Measurements from ENCODE around the gene AMOTL2.

AMOTL2 gene

DNA sequence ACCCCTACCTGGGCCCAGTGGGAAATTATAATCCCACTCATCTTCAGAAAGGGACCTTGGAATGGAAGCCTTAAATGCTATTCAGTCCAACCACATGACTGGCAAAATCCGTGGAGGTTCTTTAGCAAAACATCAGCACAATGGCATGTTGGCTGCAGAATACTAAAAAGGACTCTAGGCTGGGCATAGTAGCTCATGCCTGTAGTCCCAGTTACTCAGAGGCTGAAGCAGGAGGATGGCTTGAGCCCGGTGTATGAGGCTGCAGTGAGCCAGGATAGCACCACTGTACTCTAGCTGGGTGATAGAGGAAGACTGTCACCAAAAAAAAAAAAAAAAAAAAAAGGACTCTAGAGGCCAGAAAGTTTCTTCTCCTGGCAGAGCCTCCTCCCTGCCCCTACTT is 63.0 kb downstream of the AMOTL2 start:
- peaks cover 0 to 2% of the 10 kb centered on the region in 2 donors for H3K27me3 ChIP-seq (ENCODE audit: control insufficient read depth in 2 of 2, insufficient read depth in 2 of 2, low read length in 2 of 2)
- H3K27ac ChIP-seq (ENCODE audit: low read depth in 2 of 2, low read length in 2 of 2) = no peak overlapping the region

GRCh38 chr3:134309987-134310700 is 64.1 kb downstream of the AMOTL2 start:
- peak overlapping the region; percentile 1 to 70 for H3K27ac ChIP-seq (ENCODE audit: low read depth in 2 of 2, low read length in 2 of 2)
- H3K36me3 ChIP-seq (ENCODE audit: control insufficient read depth in 2 of 2, insufficient read depth in 2 of 2, low read length in 2 of 2) = no peaks in the 10 kb centered on the region
- peaks cover 0 to 2% of the 10 kb centered on the region in 2 donors for H3K27me3 ChIP-seq (ENCODE audit: control insufficient read depth in 2 of 2, insufficient read depth in 2 of 2, low read length in 2 of 2)
- H3K9ac ChIP-seq (ENCODE audit: low read depth in 1 of 2, low read length in 2 of 2) = no peak overlapping the region
- no peaks in the 10 kb centered on the region for H3K9me3 ChIP-seq (ENCODE audit: control insufficient read depth in 2 of 2, low read length in 2 of 2)
- H3K4me1 ChIP-seq (ENCODE audit: control insufficient read depth in 2 of 2, insufficient read depth in 2 of 2, low read length in 2 of 2) = peaks cover 20 to 34% of the 10 kb centered on the region in 2 donors
- H3K4me3 ChIP-seq (ENCODE audit: low read length in 2 of 2) = peak overlapping the region in 1 of 2 donors; percentile 35

More for the DNA sequence above, 63.0 kb downstream of the AMOTL2 start:
- Histone ChIP-seq H3K4me1 (ENCODE audit: control insufficient read depth in 2 of 2, insufficient read depth in 2 of 2, low read length in 2 of 2) (peaks cover 20 to 34% of the 10 kb centered on the region in 2 donors), H3K9ac (ENCODE audit: low read depth in 1 of 2, low read length in 2 of 2) (no peak overlapping the region), H3K4me3 (ENCODE audit: low read length in 2 of 2) (no peak overlapping the region), H3K9me3 (ENCODE audit: control insufficient read depth in 2 of 2, low read length in 2 of 2) (no peaks in the 10 kb centered on the region), H3K36me3 (ENCODE audit: control insufficient read depth in 2 of 2, insufficient read depth in 2 of 2, low read length in 2 of 2) (no peaks in the 10 kb centered on the region)

DNA sequence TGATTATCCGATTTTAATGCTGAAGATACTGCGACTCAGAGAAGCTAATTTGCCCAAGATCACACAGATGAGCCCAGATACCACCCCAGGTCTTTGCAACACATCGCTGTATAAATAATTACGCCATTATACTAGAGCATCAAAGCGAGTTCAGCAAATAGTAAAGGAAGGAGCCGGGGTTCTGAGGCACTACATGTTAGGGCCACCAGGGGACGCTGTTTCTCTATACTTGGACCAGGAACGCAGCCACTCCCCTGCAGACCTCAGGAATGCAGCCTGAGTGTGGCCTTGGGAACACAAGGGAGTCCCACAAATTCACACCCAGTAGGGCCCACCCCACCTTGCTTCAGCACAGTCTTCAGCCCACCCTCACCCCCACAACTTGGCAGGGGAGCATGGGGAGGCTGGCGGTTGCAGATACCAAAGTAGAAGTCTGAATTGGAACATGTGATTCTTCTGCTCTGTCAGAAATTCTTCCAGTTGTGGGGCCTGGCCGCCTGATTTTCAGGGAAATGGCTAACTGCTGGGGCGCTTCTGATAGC is 65.8 kb downstream of the AMOTL2 start:
- H3K27me3 ChIP-seq (ENCODE audit: control insufficient read depth in 2 of 2, insufficient read depth in 2 of 2, low read length in 2 of 2) = peaks cover 0 to 2% of the 10 kb centered on the region in 2 donors
- peak overlapping the region; percentile 38 to 54 for H3K27ac ChIP-seq (ENCODE audit: low read depth in 2 of 2, low read length in 2 of 2)
- no peak overlapping the region for H3K9ac ChIP-seq (ENCODE audit: low read depth in 1 of 2, low read length in 2 of 2)
- H3K36me3 ChIP-seq (ENCODE audit: control insufficient read depth in 2 of 2, insufficient read depth in 2 of 2, low read length in 2 of 2) = no peaks in the 10 kb centered on the region
- no peaks in the 10 kb centered on the region for H3K9me3 ChIP-seq (ENCODE audit: control insufficient read depth in 2 of 2, low read length in 2 of 2)
- peak overlapping the region in 1 of 2 donors; percentile 56 for H3K4me3 ChIP-seq (ENCODE audit: low read length in 2 of 2)
- H3K4me1 ChIP-seq (ENCODE audit: control insufficient read depth in 2 of 2, insufficient read depth in 2 of 2, low read length in 2 of 2) = peaks cover 11 to 22% of the 10 kb centered on the region in 2 donors

- H3K9ac ChIP-seq (ENCODE audit: low read depth in 1 of 2, low read length in 2 of 2) = no peak overlapping the region
- peaks cover 0 to 2% of the 10 kb centered on the region in 2 donors for H3K27me3 ChIP-seq (ENCODE audit: control insufficient read depth in 2 of 2, insufficient read depth in 2 of 2, low read length in 2 of 2)
- peaks cover 11 to 22% of the 10 kb centered on the region in 2 donors for H3K4me1 ChIP-seq (ENCODE audit: control insufficient read depth in 2 of 2, insufficient read depth in 2 of 2, low read length in 2 of 2)
- no peaks in the 10 kb centered on the region for H3K9me3 ChIP-seq (ENCODE audit: control insufficient read depth in 2 of 2, low read length in 2 of 2)
- H3K27ac ChIP-seq (ENCODE audit: low read depth in 2 of 2, low read length in 2 of 2) = no peak overlapping the region
- no peak overlapping the region for H3K4me3 ChIP-seq (ENCODE audit: low read length in 2 of 2)
- H3K36me3 ChIP-seq (ENCODE audit: control insufficient read depth in 2 of 2, insufficient read depth in 2 of 2, low read length in 2 of 2) = no peaks in the 10 kb centered on the region
Measured at GRCh38 chr3:134307425-134307824, 66.8 kb downstream of the AMOTL2 start.

GRCh38 chr3:134306320-134306719 is 67.9 kb downstream of the AMOTL2 start:
- Histone ChIP-seq H3K27ac (ENCODE audit: low read depth in 2 of 2, low read length in 2 of 2) (no peak overlapping the region), H3K9ac (ENCODE audit: low read depth in 1 of 2, low read length in 2 of 2) (no peak overlapping the region), H3K27me3 (ENCODE audit: control insufficient read depth in 2 of 2, insufficient read depth in 2 of 2, low read length in 2 of 2) (peaks cover 0 to 2% of the 10 kb centered on the region in 2 donors), H3K9me3 (ENCODE audit: control insufficient read depth in 2 of 2, low read length in 2 of 2) (no peaks in the 10 kb centered on the region), H3K36me3 (ENCODE audit: control insufficient read depth in 2 of 2, insufficient read depth in 2 of 2, low read length in 2 of 2) (no peaks in the 10 kb centered on the region), H3K4me1 (ENCODE audit: control insufficient read depth in 2 of 2, insufficient read depth in 2 of 2, low read length in 2 of 2) (peaks cover 11 to 22% of the 10 kb centered on the region in 2 donors), H3K4me3 (ENCODE audit: low read length in 2 of 2) (no peak overlapping the region)

Measured in mucosa of rectum (tissue), 2 donors.